ENCODE measurements around the gene RPP21.

The RPP21 gene

GRCh38 chr6:30311101-30311500 lies 33.9 kb upstream of the RPP21 start:
- peaks cover 13% of the 10 kb centered on the region for H3K79me2 ChIP-seq (ENCODE audit: insufficient read depth, low read length)
- H3K4me3 ChIP-seq (ENCODE audit: low read depth, low read length, poor library complexity, severe bottlenecking), result no peak overlapping the region
- no peak overlapping the region for H2AFZ ChIP-seq (ENCODE audit: low read length)
- peaks cover 86% of the 10 kb centered on the region for H3K36me3 ChIP-seq (ENCODE audit: insufficient read depth, low read length)
- H3K4me2 ChIP-seq (ENCODE audit: low read length), result no peak overlapping the region
- no peak for TF ChIP-seq CTCF (IDR thresholded peaks at IDR 0.05; ENCODE audit: low read length)
- TF ChIP-seq EZH2 (IDR thresholded peaks at IDR 0.05; ENCODE audit: borderline replicate concordance, low read length), result no peak
- no peaks in the 10 kb centered on the region for H3K9me2 ChIP-seq (ENCODE audit: low read depth, low read length)
- H3K27me3 ChIP-seq (ENCODE audit: insufficient read depth, low read length), result no peaks in the 10 kb centered on the region
- H4K20me1 ChIP-seq (ENCODE audit: insufficient read depth, low read length), result no peaks in the 10 kb centered on the region
- H3K4me1 ChIP-seq (ENCODE audit: insufficient read depth, low read length, severe bottlenecking), result no peaks in the 10 kb centered on the region
- no peaks in the 10 kb centered on the region for H3K9me3 ChIP-seq (ENCODE audit: low read length)
- no peak overlapping the region for H3K9ac ChIP-seq (ENCODE audit: low read length)
- H3F3A ChIP-seq (ENCODE audit: insufficient read depth, low read length), result no peaks in the 10 kb centered on the region
- H3K27ac ChIP-seq (ENCODE audit: low read depth, low read length, poor library complexity, severe bottlenecking), result no peak overlapping the region

GRCh38 chr6:30311671-30312070 lies 33.3 kb upstream of the RPP21 start:
- Histone ChIP-seq H3K27ac (ENCODE audit: low read depth, low read length, poor library complexity, severe bottlenecking) (no peak overlapping the region), H3K9me2 (ENCODE audit: low read depth, low read length) (no peaks in the 10 kb centered on the region), H3K9me3 (ENCODE audit: low read length) (no peaks in the 10 kb centered on the region), H3K4me3 (ENCODE audit: low read depth, low read length, poor library complexity, severe bottlenecking) (no peak overlapping the region), H3F3A (ENCODE audit: insufficient read depth, low read length) (no peaks in the 10 kb centered on the region), H3K4me1 (ENCODE audit: insufficient read depth, low read length, severe bottlenecking) (no peaks in the 10 kb centered on the region), H3K79me2 (ENCODE audit: insufficient read depth, low read length) (peaks cover 17% of the 10 kb centered on the region), H3K36me3 (ENCODE audit: insufficient read depth, low read length) (peaks cover 85% of the 10 kb centered on the region), H2AFZ (ENCODE audit: low read length) (no peak overlapping the region), H3K4me2 (ENCODE audit: low read length) (no peak overlapping the region), H4K20me1 (ENCODE audit: insufficient read depth, low read length) (no peaks in the 10 kb centered on the region), H3K27me3 (ENCODE audit: insufficient read depth, low read length) (no peaks in the 10 kb centered on the region), H3K9ac (ENCODE audit: low read length) (no peak overlapping the region)
- TF ChIP-seq CTCF (IDR thresholded peaks at IDR 0.05; ENCODE audit: low read length) (no peak), EZH2 (IDR thresholded peaks at IDR 0.05; ENCODE audit: borderline replicate concordance, low read length) (no peak)

- H3K4me3 ChIP-seq (ENCODE audit: low read depth, low read length, poor library complexity, severe bottlenecking), result no peak overlapping the region
- no peak overlapping the region for H3K27ac ChIP-seq (ENCODE audit: low read depth, low read length, poor library complexity, severe bottlenecking)
- no peaks in the 10 kb centered on the region for H3K27me3 ChIP-seq (ENCODE audit: insufficient read depth, low read length)
- H3K9ac ChIP-seq (ENCODE audit: low read length), result no peak overlapping the region
- peaks cover 20% of the 10 kb centered on the region for H3K79me2 ChIP-seq (ENCODE audit: insufficient read depth, low read length)
- no peaks in the 10 kb centered on the region for H3K4me1 ChIP-seq (ENCODE audit: insufficient read depth, low read length, severe bottlenecking)
- no peaks in the 10 kb centered on the region for H3F3A ChIP-seq (ENCODE audit: insufficient read depth, low read length)
- no peaks in the 10 kb centered on the region for H4K20me1 ChIP-seq (ENCODE audit: insufficient read depth, low read length)
- H3K36me3 ChIP-seq (ENCODE audit: insufficient read depth, low read length), result peaks cover 85% of the 10 kb centered on the region
- TF ChIP-seq CTCF (IDR thresholded peaks at IDR 0.05; ENCODE audit: low read length), result no peak
- TF ChIP-seq EZH2 (IDR thresholded peaks at IDR 0.05; ENCODE audit: borderline replicate concordance, low read length), result no peak
- no peaks in the 10 kb centered on the region for H3K9me3 ChIP-seq (ENCODE audit: low read length)
- no peak overlapping the region for H3K4me2 ChIP-seq (ENCODE audit: low read length)
- no peaks in the 10 kb centered on the region for H3K9me2 ChIP-seq (ENCODE audit: low read depth, low read length)
- no peak overlapping the region for H2AFZ ChIP-seq (ENCODE audit: low read length)
Observed at GRCh38 chr6:30312266-30312665, 32.7 kb upstream of the RPP21 start.
